ENCODE data around the gene MRPL55.

GRCh38 chr1:228072658-228073043 is 36.4 kb downstream of the MRPL55 start:
- TF ChIP-seq EP300 (IDR thresholded peaks at IDR 0.05; ENCODE audit: borderline replicate concordance): no peak
- no peak for TF ChIP-seq RAD21 (IDR thresholded peaks at IDR 0.05; ENCODE audit: low read depth)
- TF ChIP-seq TAF1 (IDR thresholded peaks at IDR 0.05; ENCODE audit: low read depth): no peak
- TF ChIP-seq REST (IDR thresholded peaks at IDR 0.05; ENCODE audit: low read depth): no peak
- TF ChIP-seq EGR1 (IDR thresholded peaks at IDR 0.05): no peak
- no peak for TF ChIP-seq CREB1 (IDR thresholded peaks at IDR 0.05; ENCODE audit: low read depth)
- TF ChIP-seq MAX (IDR thresholded peaks at IDR 0.05): no peak
